Measurements from ENCODE around the gene DENND5A. TPM values are rescaled to one million over a fixed set of nuclear protein-coding genes. Genes with fewer than 3 reads are reported as not detected.

DENND5A gene
- total and polyA plus RNA-seq, 4 donors = 7.9 to 45.8 (median 18.2) TPM

- no peak for DNase-seq (ENCODE audit: low spot score)
- no peaks in the 10 kb centered on the region for H3K9me3 ChIP-seq (ENCODE audit: control insufficient read depth in 4 of 4, low read length in 3 of 4)
- TF ChIP-seq ATF3 (IDR thresholded peaks at IDR 0.05) (no peak), RAD21 (IDR thresholded peaks at IDR 0.05) (no peak)
- no peaks in the 10 kb centered on the region for H3K4me1 ChIP-seq (ENCODE audit: control insufficient read depth in 4 of 4, insufficient read depth in 4 of 4, low read length in 3 of 4)
- no peak overlapping the region for H3K4me3 ChIP-seq (ENCODE audit: low read depth in 1 of 3, low read length in 3 of 3)
- H3K36me3 ChIP-seq (ENCODE audit: control insufficient read depth in 4 of 4, insufficient read depth in 3 of 4, low read depth in 1 of 4, low read length in 3 of 4) = peaks cover 3 to 14% (median 7%) of the 10 kb centered on the region in 4 donors
- H3K27ac ChIP-seq (ENCODE audit: low read depth in 1 of 2, low read length in 2 of 2) = no peak overlapping the region
- WGBS = 96% methylated on average over 2 of the region's 2 CpGs
- no peaks in the 10 kb centered on the region for H3K27me3 ChIP-seq (ENCODE audit: control insufficient read depth in 4 of 4, insufficient read depth in 4 of 4, low read length in 3 of 4)
- H3K9ac ChIP-seq (ENCODE audit: low read depth in 1 of 2, low read length in 2 of 2) = no peak overlapping the region
Measured at GRCh38 chr11:9200471-9200870, 64.7 kb downstream of the DENND5A start.

- no peak for DNase-seq (ENCODE audit: low spot score)
- Histone ChIP-seq H3K4me1 (ENCODE audit: control insufficient read depth in 4 of 4, insufficient read depth in 4 of 4, low read length in 3 of 4) (no peaks in the 10 kb centered on the region), H3K36me3 (ENCODE audit: control insufficient read depth in 4 of 4, insufficient read depth in 3 of 4, low read depth in 1 of 4, low read length in 3 of 4) (peaks cover 0 to 9% (median 7%) of the 10 kb centered on the region in 4 donors), H3K27me3 (ENCODE audit: control insufficient read depth in 4 of 4, insufficient read depth in 4 of 4, low read length in 3 of 4) (no peaks in the 10 kb centered on the region), H3K4me3 (ENCODE audit: low read depth in 1 of 3, low read length in 3 of 3) (no peak overlapping the region), H3K9me3 (ENCODE audit: control insufficient read depth in 4 of 4, low read length in 3 of 4) (no peaks in the 10 kb centered on the region), H3K9ac (ENCODE audit: low read depth in 1 of 2, low read length in 2 of 2) (no peak overlapping the region), H3K27ac (ENCODE audit: low read depth in 1 of 2, low read length in 2 of 2) (no peak overlapping the region)
- TF ChIP-seq REST (IDR thresholded peaks at IDR 0.05) (no peak), HNF4G (IDR thresholded peaks at IDR 0.05) (no peak), ZBTB33 (IDR thresholded peaks at IDR 0.05) (no peak)
- 99% methylated on average over 3 of the region's 3 CpGs for WGBS
Measured at GRCh38 chr11:9193316-9193715, 71.8 kb downstream of the DENND5A start.

- Histone ChIP-seq H3K9me3 (ENCODE audit: control insufficient read depth in 4 of 4, low read length in 3 of 4) (no peaks in the 10 kb centered on the region), H3K4me1 (ENCODE audit: control insufficient read depth in 4 of 4, insufficient read depth in 4 of 4, low read length in 3 of 4) (no peaks in the 10 kb centered on the region), H3K27me3 (ENCODE audit: control insufficient read depth in 4 of 4, insufficient read depth in 4 of 4, low read length in 3 of 4) (no peaks in the 10 kb centered on the region), H3K9ac (ENCODE audit: low read depth in 1 of 2, low read length in 2 of 2) (no peak overlapping the region), H3K36me3 (ENCODE audit: control insufficient read depth in 4 of 4, insufficient read depth in 3 of 4, low read depth in 1 of 4, low read length in 3 of 4) (peaks cover 0 to 9% (median 6%) of the 10 kb centered on the region in 4 donors), H3K27ac (ENCODE audit: low read depth in 1 of 2, low read length in 2 of 2) (no peak overlapping the region), H3K4me3 (ENCODE audit: low read depth in 1 of 3, low read length in 3 of 3) (no peak overlapping the region)
- no peak for DNase-seq (ENCODE audit: low spot score)
- 96% methylated on average over 3 of the region's 3 CpGs for WGBS
- TF ChIP-seq NR2F2 (IDR thresholded peaks at IDR 0.05) (no peak), YY1 (IDR thresholded peaks at IDR 0.05) (no peak), TAF1 (conservative IDR thresholded peaks at IDR 0.05) (no peak), ATF3 (IDR thresholded peaks at IDR 0.05) (no peak), MAX (IDR thresholded peaks at IDR 0.05) (no peak), GABPA (IDR thresholded peaks at IDR 0.05 in 1 of 2, conservative IDR thresholded peaks at IDR 0.05 in 1 of 2) (no peak), HNF4G (IDR thresholded peaks at IDR 0.05) (no peak), FOXA1 (IDR thresholded peaks at IDR 0.05) (no peak), JUND (IDR thresholded peaks at IDR 0.05) (no peak), RAD21 (IDR thresholded peaks at IDR 0.05) (no peak), CTCF (IDR thresholded peaks at IDR 0.05; ENCODE audit: low read depth, low read length, missing input control) (no peak), RXRA (IDR thresholded peaks at IDR 0.05) (no peak), SP1 (IDR thresholded peaks at IDR 0.05) (no peak), FOXA2 (IDR thresholded peaks at IDR 0.05) (no peak), ZBTB33 (IDR thresholded peaks at IDR 0.05) (no peak)
Measured at GRCh38 chr11:9192561-9192960, 72.6 kb downstream of the DENND5A start.

Data from liver (tissue), 9 donors.